ENCODE results near the gene PRDM7. TPM values are rescaled to one million over a fixed set of nuclear protein-coding genes. Genes with fewer than 3 reads are reported as not detected.

Gene PRDM7
- total and polyA plus RNA-seq, 2 of the 8 experiments (the other 6 are each of a cell fraction or from before 2014, with no cell fraction given) = 0.02 TPM; not detected in 1

- Histone ChIP-seq H2AFZ (ENCODE audit: low read length) (no peak overlapping the region), H2BK5ac (ENCODE audit: low read depth, low read length) (no peak overlapping the region), H4K5ac (ENCODE audit: insufficient read length, low read depth, low read length) (no peak overlapping the region), H4K8ac (ENCODE audit: extremely low read depth, insufficient read depth, low read length) (no peak overlapping the region), H3K79me1 (ENCODE audit: low read depth, low read length) (peaks cover 2% of the 10 kb centered on the region; the same call in 1 of the 2 replicates), H3K79me2 (ENCODE audit: control insufficient read depth in 1 of 2, insufficient read depth in 2 of 2, low read length in 2 of 2) (no peaks in the 10 kb centered on the region), H2BK15ac (ENCODE audit: low read length) (no peak overlapping the region), H3K9me3 (ENCODE audit: insufficient read depth in 2 of 2, low read depth in 1 of 2, low read length in 1 of 2) (no peaks in the 10 kb centered on the region), H3K27me3 (replicated peaks in 1 of 4; ENCODE audit: control insufficient read depth in 3 of 4, extremely low read depth in 1 of 4, insufficient read depth in 3 of 4, low read length in 3 of 4) (no peaks in the 10 kb centered on the region), H2AK5ac (ENCODE audit: low read depth, low read length) (no peak overlapping the region), H3K14ac (ENCODE audit: insufficient read length) (no peak overlapping the region), H3K23me2 (ENCODE audit: low read depth, low read length) (no peaks in the 10 kb centered on the region), H3K36me3 (ENCODE audit: control insufficient read depth in 2 of 4, insufficient read depth in 4 of 4, low read length in 3 of 4) (peaks cover 0 to 2% (median under 1%) of the 10 kb centered on the region in 4 experiments; a peak in 4 of 8 replicates), H3K9ac (replicated peaks in 1 of 4; ENCODE audit: extremely low read depth in 1 of 4, low read depth in 3 of 4, low read length in 3 of 4) (no peak overlapping the region), H3K56ac (replicated peaks; ENCODE audit: insufficient read length, low read depth, low read length) (no peak overlapping the region), H2BK20ac (ENCODE audit: low read length) (no peak overlapping the region), H3K18ac (ENCODE audit: extremely low read depth, low read length) (no peak overlapping the region), H2BK120ac (replicated peaks; ENCODE audit: low read depth, low read length) (no peak overlapping the region), H3K4ac (replicated peaks; ENCODE audit: insufficient read length, low read depth, low read length) (no peak overlapping the region), H3K4me2 (ENCODE audit: insufficient read depth in 1 of 2, low read depth in 2 of 2, low read length in 2 of 2) (no peak overlapping the region), H3K27ac (ENCODE audit: low read depth, low read length) (no peak overlapping the region), H4K91ac (replicated peaks; ENCODE audit: insufficient read length, low read length) (no peak overlapping the region), H3K23ac (ENCODE audit: insufficient read length) (no peak overlapping the region), H3K4me3 (ENCODE audit: extremely low read depth in 1 of 4, insufficient read depth in 2 of 4, low read depth in 3 of 4, low read length in 4 of 4) (no peak overlapping the region), H2BK12ac (ENCODE audit: low read depth, low read length) (no peak overlapping the region), H4K20me1 (replicated peaks in 1 of 2; ENCODE audit: control insufficient read depth in 1 of 2, insufficient read depth in 2 of 2, low read length in 2 of 2) (peaks cover 0 to 6% of the 10 kb centered on the region in 2 experiments), H3K4me1 (replicated peaks in 1 of 4; ENCODE audit: control insufficient read depth in 3 of 4, insufficient read depth in 4 of 4, low read length in 3 of 4) (peaks cover 0 to 11% (median 8%) of the 10 kb centered on the region in 4 experiments; a peak in 6 of 7 replicates)
- WGBS, 2 experiments (ENCODE audit: extremely low coverage in 1 of 2, insufficient coverage in 1 of 2, insufficient read length in 1 of 2, insufficient replicate concordance in 2 of 2, low coverage in 1 of 2, low lambda C conversion rate in 2 of 2, missing lambda C conversion rate in 1 of 2) = 89% methylated on average over 18 of the region's 20 CpGs; no CpG with 5 or more reads in 1 of the 2 experiments
- no peak for FAIRE-seq
- CTCF ChIA-PET (ENCODE audit: partially characterized antibody) = interaction anchor here (1.0 to 1.6 kb wide), 2 partner anchors 10 to 12 kb away, joined by 4 to 5 read pairs; no protein-coding TSS in a partner anchor
- POLR2A ChIA-PET (ENCODE audit: partially characterized antibody) = interaction anchor here (0.8 to 2.8 kb wide), 5 partner anchors 11 to 71 kb away, joined by 3 to 8 read pairs (median 3); no protein-coding TSS in a partner anchor
- no peak for DNase-seq (ENCODE audit: low read depth in 1 of 2, low spot score in 2 of 2)
- TF ChIP-seq SP2 (IDR thresholded peaks at IDR 0.05; ENCODE audit: low read length) (no peak), SP4 (IDR thresholded peaks at IDR 0.05; ENCODE audit: low read length) (no peak), SIN3A (conservative IDR thresholded peaks at IDR 0.05 in 1 of 2, IDR thresholded peaks at IDR 0.05 in 1 of 2; ENCODE audit: low read depth in 1 of 2, low read length in 2 of 2) (no peak), NANOG (IDR thresholded peaks at IDR 0.05; ENCODE audit: insufficient read depth, low read depth, low read length, poor library complexity, severe bottlenecking) (no peak), CHD2 (IDR thresholded peaks at IDR 0.05; ENCODE audit: low read length) (no peak), POLR2AphosphoS5 (IDR thresholded peaks at IDR 0.05; ENCODE audit: low read depth, low read length) (no peak), EP300 (IDR thresholded peaks at IDR 0.05; ENCODE audit: borderline replicate concordance in 1 of 2, low read depth in 2 of 2, low read length in 2 of 2) (no peak), CHD1 (IDR thresholded peaks at IDR 0.05; ENCODE audit: low read depth, low read length) (no peak), KDM1A (IDR thresholded peaks at IDR 0.05; ENCODE audit: borderline replicate concordance, low read length) (no peak), TEAD4 (IDR thresholded peaks at IDR 0.05; ENCODE audit: low read depth, low read length) (no peak)
These were observed 33.6 kb downstream of the PRDM7 start for GRCh38 chr16:90043526-90043925.

Measured in H1 (cell line).